ENCODE measurements around the gene CIC. TPM values are rescaled to one million over a fixed set of nuclear protein-coding genes. Genes with fewer than 3 reads are reported as not detected.
A peak's percentile ranks its signal among the peaks of the same experiment; 100 is the strongest.

Gene CIC
- total and polyA plus RNA-seq, 9 of the 15 experiments (the other 6 are each of a cell fraction or from before 2014, with no cell fraction given): 0.07 to 44.7 (median 8.6) TPM

DNA sequence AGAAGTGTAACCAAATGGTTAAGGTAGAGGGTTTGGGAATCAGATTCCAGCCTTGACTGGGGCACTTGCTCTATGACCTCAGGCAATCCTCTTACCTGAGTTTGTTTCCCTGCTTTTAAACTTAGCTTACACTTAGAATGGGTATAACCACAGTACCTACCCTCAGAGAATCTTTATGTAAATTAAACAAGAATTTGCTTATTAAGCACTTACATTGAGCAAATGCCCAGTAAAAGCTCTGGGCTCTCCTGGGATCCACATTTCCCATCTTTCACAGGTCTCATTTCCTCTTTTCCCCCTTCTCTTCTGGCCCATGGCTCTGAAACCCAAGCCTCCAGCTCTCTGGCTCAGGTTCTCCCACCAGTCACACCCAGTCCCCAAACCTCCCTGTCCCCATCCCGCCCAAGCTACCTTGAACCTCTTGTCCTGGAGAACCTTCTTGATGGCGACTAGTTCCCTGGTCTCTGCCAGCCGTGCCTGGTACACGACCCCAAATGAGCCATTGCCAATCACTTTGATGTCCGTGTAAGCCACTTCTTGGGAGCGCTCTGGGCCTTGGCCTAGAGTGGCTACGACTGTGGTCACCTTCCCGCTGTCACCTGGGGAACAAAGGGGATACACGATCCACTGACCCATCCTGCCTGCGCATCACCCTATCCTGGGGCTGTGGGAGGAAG is 29.4 kb upstream of the CIC start:
- Histone ChIP-seq H2AFZ (ENCODE audit: low read depth, low read length) (no peak overlapping the region), H3K4me1 (replicated peaks in 1 of 2; ENCODE audit: control insufficient read depth in 2 of 2, insufficient read depth in 2 of 2, low read length in 2 of 2) (peaks cover 0 to 10% of the 10 kb centered on the region in 2 experiments; a peak in 4 of 5 replicates), H3K79me2 (ENCODE audit: control insufficient read depth, insufficient read depth, low read length) (peaks cover 56% of the 10 kb centered on the region), H3K4me2 (ENCODE audit: insufficient read depth, low read length) (no peak overlapping the region), H3K9ac (ENCODE audit: insufficient read depth in 1 of 2, low read depth in 2 of 2, low read length in 2 of 2) (0 out of 4 replicates have a peak overlapping the region, but pooled peaks of 1 of the 2 experiments have one; percentile 14), H3K27me3 (ENCODE audit: control insufficient read depth in 2 of 2, insufficient read depth in 2 of 2, low read length in 2 of 2) (no peaks in the 10 kb centered on the region), H3K4me3 (no peak overlapping the region), H3K36me3 (ENCODE audit: control insufficient read depth, insufficient read depth, low read length) (peaks cover 52% of the 10 kb centered on the region), H3K9me3 (replicated peaks; ENCODE audit: control insufficient read depth, insufficient read depth, low read depth, low read length) (no peaks in the 10 kb centered on the region), H4K20me1 (replicated peaks; ENCODE audit: control insufficient read depth, insufficient read depth, low read length) (no peaks in the 10 kb centered on the region), H3K9me1 (ENCODE audit: control insufficient read depth, insufficient read depth, low read length) (peaks cover under 1% of the 10 kb centered on the region), H3K27ac (ENCODE audit: extremely low read depth, low read depth, low read length) (no peak overlapping the region; the same call in 2 of the 3 replicates)
- DNase-seq (ENCODE audit: extremely low read depth in 1 of 4, low spot score in 3 of 4) (no peak), ATAC-seq (no peak), FAIRE-seq (no peak)
- in situ Hi-C loops (cut with MboI) (no loop called here), intact Hi-C loops (cut with micrococcal nuclease) (loop anchor here (5.0 kb wide), 2 partner anchors 42 to 58 kb away; no protein-coding TSS in a partner anchor)
- 93% methylated on average over 10 of the region's 10 CpGs for WGBS (ENCODE audit: insufficient coverage, low coverage, missing lambda C conversion rate)
- ChIA-PET POLR2A (interaction anchor here (0.6 to 11.7 kb wide), 7 partner anchors 12 to 385 kb away, joined by 3 to 116 read pairs (median 4); partner anchors contain the start of gene PAFAH1B3), CTCF (ENCODE audit: low intra/inter-chr PET ratio) (no interaction called here)
- no TSS peak for BruUV-seq (replicated peaks)
- TF ChIP-seq C11orf30 (IDR thresholded peaks at IDR 0.05; ENCODE audit: low read depth): peak; percentile 52; the same call in 1 of the 2 replicates
- TF ChIP-seq ZNF584 (CRISPR knock-in tag; IDR thresholded peaks at IDR 0.05; ENCODE audit: low read depth): no peak
- no peak for TF ChIP-seq SMARCA5 (IDR thresholded peaks at IDR 0.05)
- peak; percentile 62 for TF ChIP-seq ZNF316 (IDR thresholded peaks at IDR 0.05)
- TF ChIP-seq SMAD1 (IDR thresholded peaks at IDR 0.05; ENCODE audit: low read depth, low read length, partially characterized antibody): no peak
- TF ChIP-seq ZFP30 (CRISPR knock-in tag; IDR thresholded peaks at IDR 0.05; ENCODE audit: borderline replicate concordance): no peak
- TF ChIP-seq RBFOX2 (IDR thresholded peaks at IDR 0.05; ENCODE audit: low read depth, low read length): 0 out of 2 replicates have a peak, but pooled peaks have one; percentile 22
- no peak for TF ChIP-seq ELK3 (CRISPR knock-in tag; IDR thresholded peaks at IDR 0.05)
- TF ChIP-seq ADNP (tag; IDR thresholded peaks at IDR 0.05): no peak
- peak; percentile 33; the same call in 1 of the 2 replicates for TF ChIP-seq MAFG (tag; conservative IDR thresholded peaks at IDR 0.05)
- no peak for TF ChIP-seq ZBTB11 (CRISPR knock-in tag; IDR thresholded peaks at IDR 0.05)
